CD8-positive, alpha-beta memory T cell (primary cell): Measurements from ENCODE around the gene KLHL22. TPM values are rescaled to one million over a fixed set of nuclear protein-coding genes. Genes with fewer than 3 reads are reported as not detected.
"Not testable (repeated sequence)": the region's sequence is repeated elsewhere in the genome, so short reads cannot be mapped to it uniquely, and the experiment has no call there.

Experiments used
- CTCF ChIA-PET: fragments of 350-600 bp; sonication (Branson Sonifier 250); formaldehyde crosslinking; loops from one replicate; lab custom pipeline; 2021; ENCODE audit warnings: antibody characterized with exemption; lab: Charles Lee
- POLR2A ChIA-PET: fragments of 350-600 bp; sonication (Branson Sonifier 250); formaldehyde crosslinking; loops from one replicate; lab custom pipeline; 2021; ENCODE audit warnings: antibody characterized with exemption; lab: Charles Lee
- DNase-seq, 5 donors: peaks; one replicate each; pipeline versions ENCODE4 v3.0.0 to v3.0.0-alpha.2; 2020 to 2022; ENCODE audit warnings: mixed read lengths in 1 of 5
- H3K27ac ChIP-seq: one replicate; pipeline ENCODE4 v1.7.0; 2013; ENCODE audit warnings: low read depth, mild to moderate bottlenecking, low read length, moderate library complexity
- H3K27me3 ChIP-seq: 2 replicates; pipeline ENCODE4 v1.7.0; 2013; ENCODE audit warnings: low read length, mild to moderate bottlenecking; ENCODE audit not compliant: insufficient read depth, poor library complexity, severe bottlenecking
- H3K36me3 ChIP-seq: 2 replicates; pipeline ENCODE4 v1.7.0; 2013; ENCODE audit warnings: mild to moderate bottlenecking, low read length, moderate library complexity; ENCODE audit not compliant: insufficient read depth
- H3K4me1 ChIP-seq: 2 replicates; pipeline ENCODE4 v1.7.0; 2013; ENCODE audit warnings: mild to moderate bottlenecking, low read length, moderate library complexity; ENCODE audit not compliant: insufficient read depth
- H3K4me3 ChIP-seq: 2 replicates; pipeline ENCODE4 v1.7.0; 2013; ENCODE audit warnings: mild to moderate bottlenecking, low read length
- H3K9me3 ChIP-seq: 2 replicates; pipeline ENCODE4 v1.7.0; 2013; ENCODE audit warnings: mild to moderate bottlenecking, low read length
- H3K27ac Mint-ChIP-seq, 8 donors: one replicate each; pipeline ENCODE4 v1.8.0; 2020 to 2021; ENCODE audit warnings: mixed read lengths in 8 of 8, mild to moderate bottlenecking in 6 of 8, inconsistent platforms in 3 of 8, moderate library complexity in 3 of 8
- H3K27me3 Mint-ChIP-seq, 2 donors: one replicate each; pipeline ENCODE4 v1.8.0; 2020 to 2021; ENCODE audit warnings: mixed read lengths in 2 of 2, mild to moderate bottlenecking in 1 of 2, moderate library complexity in 1 of 2
- H3K36me3 Mint-ChIP-seq, 3 donors: one replicate each; pipeline ENCODE4 v1.8.0; 2020 to 2021; ENCODE audit warnings: mixed read lengths in 3 of 3, inconsistent platforms in 1 of 3, mild to moderate bottlenecking in 1 of 3
- H3K4me1 Mint-ChIP-seq, 3 donors: one replicate each; pipeline ENCODE4 v1.8.0; 2020 to 2021; ENCODE audit warnings: mixed read lengths in 3 of 3, inconsistent platforms in 1 of 3, mild to moderate bottlenecking in 1 of 3
- H3K4me3 Mint-ChIP-seq, 7 donors: one replicate each; pipeline ENCODE4 v1.8.0; 2020 to 2021; ENCODE audit warnings: mixed read lengths in 7 of 7, mild to moderate bottlenecking in 6 of 7, moderate library complexity in 4 of 7, inconsistent platforms in 2 of 7
- H3K9me3 Mint-ChIP-seq, 5 donors: one replicate each; pipeline ENCODE4 v1.8.0; 2020 to 2022; ENCODE audit warnings: mixed read lengths in 5 of 5, mild to moderate bottlenecking in 3 of 5, moderate library complexity in 2 of 5, inconsistent platforms in 1 of 5
- polyA plus RNA-seq: library from polyadenylated mRNA; unstranded; fragments of 300-500 nt; fragmentation: Illumina TruSeq; gene quantifications from one replicate; pipeline ENCODE4 v1.2.3, GENCODE V29; 2021
- total RNA-seq, 2 experiments: library from RNA; stranded (reverse); gene quantifications; one replicate each; pipeline ENCODE4 v1.2.3, GENCODE V29; 2021

KLHL22 gene
- total and polyA plus RNA-seq, 3 experiments from 2014 or later: 17.2 to 25.4 (median 17.6) TPM

DNA sequence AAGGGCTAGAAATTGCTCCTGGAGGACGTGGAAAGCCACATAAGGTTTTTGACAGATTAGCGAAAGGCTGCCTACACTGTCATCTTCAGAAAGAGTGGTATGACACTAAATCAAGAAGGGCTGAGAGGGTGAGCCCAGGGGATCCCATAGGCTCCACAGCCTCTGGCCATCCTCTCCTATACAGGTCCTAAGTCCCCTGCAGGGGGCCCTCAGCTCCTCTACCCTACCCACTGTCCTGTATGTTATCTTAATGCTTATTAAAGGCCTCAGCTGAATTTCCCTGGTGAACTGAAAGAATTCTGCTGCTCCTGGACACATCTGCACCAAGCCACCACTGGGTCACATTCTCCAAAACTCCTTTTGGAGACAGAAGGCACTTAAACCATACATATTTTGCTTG is 7.9 kb downstream of the KLHL22 start:
- H3K36me3 Mint-ChIP-seq: peaks cover 7 to 45% (median 10%) of the 10 kb centered on the region in 3 donors
- H3K4me3 Mint-ChIP-seq: no peak overlapping the region
- H3K9me3 Mint-ChIP-seq: no peaks in the 10 kb centered on the region
- CTCF ChIA-PET: no interaction called here
- Histone ChIP-seq H3K4me1 (peaks cover 26% of the 10 kb centered on the region), H3K36me3 (peaks cover 6% of the 10 kb centered on the region), H3K9me3 (no peaks in the 10 kb centered on the region), H3K27me3 (no peaks in the 10 kb centered on the region), H3K27ac (no peak overlapping the region), H3K4me3 (no peak overlapping the region)
- peak overlapping the region in 4 of 8 donors; percentile 9 to 91 (median 60) for H3K27ac Mint-ChIP-seq
- no peak for DNase-seq
- POLR2A ChIA-PET: no interaction called here
- H3K27me3 Mint-ChIP-seq: no peaks in the 10 kb centered on the region
- peaks cover 50 to 69% (median 60%) of the 10 kb centered on the region in 3 donors for H3K4me1 Mint-ChIP-seq

DNA sequence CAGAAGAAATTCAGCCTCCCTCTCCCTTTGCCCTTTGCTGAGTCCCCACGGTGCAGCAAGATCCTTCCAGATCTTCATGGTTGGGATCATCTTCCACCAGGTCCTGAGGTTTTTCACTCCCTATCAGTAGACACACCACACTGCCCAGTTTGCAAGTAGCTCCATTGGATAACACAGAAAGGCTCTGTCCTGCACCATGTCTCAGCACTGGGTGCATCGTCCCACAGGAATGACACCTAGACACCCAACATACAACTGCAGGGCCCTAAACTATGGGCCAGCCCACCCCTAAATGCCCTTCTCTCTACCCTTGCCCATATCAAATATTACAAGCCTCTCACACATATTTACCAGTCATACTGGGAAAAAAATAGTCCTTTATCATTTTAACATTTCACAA is 9.4 kb downstream of the KLHL22 start:
- H3K27ac Mint-ChIP-seq: peak overlapping the region in 3 of 8 donors; percentile 19 to 91 (median 63)
- Histone ChIP-seq H3K36me3 (peaks cover 6% of the 10 kb centered on the region), H3K9me3 (no peaks in the 10 kb centered on the region), H3K4me3 (no peak overlapping the region), H3K27me3 (no peaks in the 10 kb centered on the region), H3K4me1 (peaks cover 20% of the 10 kb centered on the region), H3K27ac (no peak overlapping the region)
- H3K27me3 Mint-ChIP-seq: no peaks in the 10 kb centered on the region
- no peaks in the 10 kb centered on the region for H3K9me3 Mint-ChIP-seq
- ChIA-PET CTCF (no interaction called here), POLR2A (no interaction called here)
- H3K4me3 Mint-ChIP-seq: no peak overlapping the region
- peaks cover 41 to 56% (median 47%) of the 10 kb centered on the region in 3 donors for H3K4me1 Mint-ChIP-seq
- peaks cover 7 to 48% (median 10%) of the 10 kb centered on the region in 3 donors for H3K36me3 Mint-ChIP-seq
- DNase-seq: no peak

DNA sequence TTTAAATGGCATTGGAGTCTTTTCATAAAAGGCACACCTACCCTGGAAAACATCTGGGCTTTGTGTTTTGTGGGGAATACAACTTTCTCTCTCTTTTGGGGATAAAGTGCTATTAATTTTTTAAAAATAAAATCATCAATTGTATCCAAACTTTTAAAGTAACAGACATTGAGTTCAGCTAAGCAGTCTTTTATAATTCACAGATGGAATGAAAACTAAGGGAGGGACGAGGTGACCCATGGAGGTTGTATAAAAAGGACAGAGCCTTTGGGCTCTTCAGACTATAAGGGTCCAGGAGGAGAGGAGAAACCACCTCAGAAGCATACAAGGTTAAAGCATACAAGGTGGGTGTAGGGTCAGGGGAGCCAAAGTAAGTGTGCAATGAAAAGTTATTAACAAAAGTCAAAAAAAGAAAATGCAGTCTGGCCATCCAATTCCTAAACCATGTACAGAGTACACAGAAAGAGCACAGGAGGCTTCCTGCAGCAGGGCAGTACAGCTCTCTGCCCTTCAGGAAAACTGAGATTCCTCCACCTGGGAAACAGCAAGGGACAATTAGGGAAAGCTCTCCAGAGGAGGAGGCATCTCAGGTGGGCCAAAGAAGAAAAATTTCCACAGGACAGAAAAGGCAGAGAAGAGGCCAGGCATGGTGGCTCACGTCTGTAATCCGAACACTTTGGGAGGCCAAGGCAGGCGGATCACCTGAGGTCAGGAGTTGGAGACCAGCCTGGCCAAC is 10.5 kb downstream of the KLHL22 start:
- ChIA-PET CTCF (interaction anchor here (1.0 kb wide), 1 partner anchor 29 kb away, joined by 3 read pairs; no protein-coding TSS in a partner anchor), POLR2A (no interaction called here)
- H3K4me1 Mint-ChIP-seq: peaks cover 30 to 48% (median 40%) of the 10 kb centered on the region in 3 donors
- no peaks in the 10 kb centered on the region for H3K9me3 Mint-ChIP-seq
- H3K27ac Mint-ChIP-seq: peak overlapping the region in 1 of 8 donors; percentile 2
- DNase-seq: no peak
- Histone ChIP-seq H3K27me3 (no peaks in the 10 kb centered on the region), H3K36me3 (peaks cover 6% of the 10 kb centered on the region), H3K4me3 (no peak overlapping the region), H3K27ac (no peak overlapping the region), H3K4me1 (peaks cover 9% of the 10 kb centered on the region), H3K9me3 (no peaks in the 10 kb centered on the region)
- no peaks in the 10 kb centered on the region for H3K27me3 Mint-ChIP-seq
- H3K4me3 Mint-ChIP-seq: no peak overlapping the region
- H3K36me3 Mint-ChIP-seq: peaks cover 7 to 47% (median 7%) of the 10 kb centered on the region in 3 donors

GRCh38 chr22:20483771-20484170 is 11.8 kb downstream of the KLHL22 start:
- POLR2A ChIA-PET: no interaction called here
- Histone ChIP-seq H3K36me3 (peaks cover 6% of the 10 kb centered on the region), H3K4me3 (no peak overlapping the region), H3K9me3 (no peaks in the 10 kb centered on the region), H3K4me1 (no peaks in the 10 kb centered on the region), H3K27ac (no peak overlapping the region), H3K27me3 (no peaks in the 10 kb centered on the region)
- H3K9me3 Mint-ChIP-seq: no peaks in the 10 kb centered on the region
- peaks cover 7 to 38% (median 9%) of the 10 kb centered on the region in 3 donors for H3K36me3 Mint-ChIP-seq
- CTCF ChIA-PET: interaction anchor here (0.6 to 1.8 kb wide), 6 partner anchors 15 to 88 kb away, joined by 3 to 7 read pairs (median 4); no protein-coding TSS in a partner anchor
- DNase-seq: no peak
- no peak overlapping the region for H3K27ac Mint-ChIP-seq
- H3K4me1 Mint-ChIP-seq: peaks cover 26 to 41% (median 33%) of the 10 kb centered on the region in 3 donors
- H3K4me3 Mint-ChIP-seq: no peak overlapping the region
- H3K27me3 Mint-ChIP-seq: no peaks in the 10 kb centered on the region

DNA sequence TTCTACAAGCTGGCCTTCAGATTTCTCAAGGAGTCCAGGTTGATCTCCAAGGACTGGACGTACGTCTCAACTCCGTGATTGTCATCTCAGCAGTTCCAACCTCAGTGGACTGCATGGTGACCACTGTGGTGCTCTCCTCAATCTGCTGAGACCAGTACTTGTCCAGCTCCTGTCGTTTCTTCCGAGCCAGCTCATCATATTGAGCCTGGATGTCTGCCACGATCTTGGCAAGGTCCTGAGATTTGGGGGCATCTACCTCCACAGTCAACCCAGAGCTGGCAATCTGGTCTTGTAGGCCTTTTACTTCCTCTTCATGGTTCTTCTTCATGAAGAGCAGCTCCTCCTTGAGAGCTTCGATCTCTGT is 12.5 kb downstream of the KLHL22 start:
- H3K9me3 Mint-ChIP-seq, POLR2A ChIA-PET, H3K27me3 Mint-ChIP-seq, DNase-seq, H3K9me3 ChIP-seq, H3K36me3 ChIP-seq, H3K4me1 ChIP-seq, H3K27ac ChIP-seq, H3K27me3 ChIP-seq, H3K4me3 Mint-ChIP-seq, H3K4me3 ChIP-seq: not testable (repeated sequence)
- Mint-ChIP-seq H3K27ac (peak overlapping the region in 1 of 8 donors; percentile 55), H3K4me1 (peaks cover 24 to 36% (median 27%) of the 10 kb centered on the region in 3 donors), H3K36me3 (peaks cover 5 to 32% (median 9%) of the 10 kb centered on the region in 3 donors)
- CTCF ChIA-PET: interaction anchor here (1.1 to 1.8 kb wide), 4 partner anchors 15 to 89 kb away, joined by 3 to 7 read pairs (median 3); no protein-coding TSS in a partner anchor

GRCh38 chr22:20479612-20480196 is 15.9 kb downstream of the KLHL22 start:
- Mint-ChIP-seq H3K4me3 (no peak overlapping the region), H3K27ac (peak overlapping the region in 2 of 8 donors; percentile 16 to 21)

DNA sequence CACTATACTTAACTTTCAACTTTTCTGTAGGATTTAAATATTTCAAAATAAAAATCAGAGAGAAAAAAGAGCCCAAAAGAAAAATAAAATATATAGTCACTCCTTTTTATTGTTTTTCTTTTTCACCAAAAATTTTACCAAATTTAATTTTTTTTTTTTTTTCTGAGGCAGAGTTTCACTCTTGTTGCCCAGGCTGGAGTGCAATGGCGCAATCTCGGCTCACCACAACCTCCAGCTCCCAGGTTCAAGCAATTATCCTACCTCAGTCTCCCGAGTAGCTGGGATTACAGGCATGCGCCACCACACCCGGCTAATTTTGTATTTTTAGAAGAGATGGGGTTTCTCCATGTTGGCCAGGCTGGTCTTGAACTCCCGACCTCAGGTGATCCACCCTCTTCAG is 17.5 kb downstream of the KLHL22 start:
- CTCF ChIA-PET, H3K27me3 Mint-ChIP-seq: not testable (repeated sequence)
- POLR2A ChIA-PET: interaction anchor here (0.7 kb wide), 1 partner anchor 327 kb away, joined by 5 read pairs; no protein-coding TSS in a partner anchor

More at GRCh38 chr22:20479612-20480196, 15.9 kb downstream of the KLHL22 start:
- Histone ChIP-seq H3K27me3 (no peaks in the 10 kb centered on the region), H3K27ac (no peak overlapping the region), H3K4me3 (no peak overlapping the region), H3K9me3 (no peaks in the 10 kb centered on the region), H3K36me3 (no peaks in the 10 kb centered on the region), H3K4me1 (peaks cover 10% of the 10 kb centered on the region)
- peaks cover 12 to 35% (median 26%) of the 10 kb centered on the region in 3 donors for H3K4me1 Mint-ChIP-seq
- H3K36me3 Mint-ChIP-seq: peaks cover 3 to 18% (median 9%) of the 10 kb centered on the region in 3 donors
- H3K27me3 Mint-ChIP-seq: no peaks in the 10 kb centered on the region
- no peak for DNase-seq
- CTCF ChIA-PET: interaction anchor here (1.1 kb wide), 1 partner anchor 16 kb away, joined by 3 read pairs; no protein-coding TSS in a partner anchor
- no peaks in the 10 kb centered on the region for H3K9me3 Mint-ChIP-seq
- POLR2A ChIA-PET: no interaction called here

DNA sequence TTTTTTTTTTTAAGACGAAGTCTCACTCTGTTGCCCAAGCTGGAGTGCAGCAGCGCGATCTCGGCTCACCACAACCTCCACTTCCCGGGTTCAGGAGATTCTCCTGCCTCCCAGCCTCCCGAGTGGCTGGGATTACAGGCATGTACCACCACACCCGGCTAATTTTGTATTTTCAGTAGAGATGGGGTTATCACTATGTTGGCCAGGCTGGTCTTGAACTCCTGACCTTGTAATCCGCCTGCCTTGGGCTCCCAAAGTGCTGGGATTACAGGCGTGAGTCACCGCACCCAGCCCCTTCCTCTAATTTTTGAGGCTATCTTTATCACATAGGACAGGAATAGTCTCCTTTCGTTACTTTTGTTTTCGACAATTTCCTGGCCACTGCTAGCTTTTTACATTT is 20.0 kb downstream of the KLHL22 start:
- Histone ChIP-seq H3K36me3 (peaks cover 12% of the 10 kb centered on the region), H3K4me1 (peaks cover 14% of the 10 kb centered on the region)
- CTCF ChIA-PET, DNase-seq, H3K9me3 ChIP-seq, H3K27me3 ChIP-seq, H3K27me3 Mint-ChIP-seq, H3K4me3 ChIP-seq, H3K9me3 Mint-ChIP-seq, H3K27ac ChIP-seq, POLR2A ChIA-PET: not testable (repeated sequence)
- Mint-ChIP-seq H3K36me3 (peaks cover 2 to 16% (median 4%) of the 10 kb centered on the region in 3 donors), H3K4me1 (peaks cover 9 to 31% (median 28%) of the 10 kb centered on the region in 3 donors), H3K4me3 (peak overlapping the region in 2 of 7 donors; percentile 32 to 65), H3K27ac (peak overlapping the region in 4 of 8 donors; percentile 26 to 77 (median 60))

More for the DNA sequence above, 17.5 kb downstream of the KLHL22 start:
- H3K36me3 ChIP-seq, H3K4me3 Mint-ChIP-seq, H3K9me3 Mint-ChIP-seq, H3K4me3 ChIP-seq, H3K27ac ChIP-seq, H3K9me3 ChIP-seq, H3K27me3 ChIP-seq, DNase-seq: not testable (repeated sequence)
- Mint-ChIP-seq H3K36me3 (peaks cover 0 to 11% (median 5%) of the 10 kb centered on the region in 3 donors), H3K27ac (peak overlapping the region in 1 of 8 donors; percentile 40), H3K4me1 (peaks cover 10 to 33% (median 28%) of the 10 kb centered on the region in 3 donors)
- peaks cover 14% of the 10 kb centered on the region for H3K4me1 ChIP-seq
